OCI-LY1 (cell line): Measurements from ENCODE around the gene DNAJC6.

Experiments used
- H2AFZ ChIP-seq: fragments of 200-600 bp; sonication (generic), shearing (Covaris generic); 2 replicates; pipeline ENCODE4 v1.6.0; 2014; ENCODE audit warnings: antibody characterized with exemption, mild to moderate bottlenecking, low read length
- H3F3A ChIP-seq: fragments of 200-600 bp; sonication (generic), shearing (Covaris generic); 2 replicates; pipeline ENCODE4 v1.6.0; 2014; ENCODE audit warnings: mild to moderate bottlenecking, antibody characterized with exemption, low read length, moderate library complexity; ENCODE audit not compliant: insufficient read depth
- H3K27ac ChIP-seq: fragments of 200-600 bp; sonication (generic); 2 replicates; pipeline ENCODE4 v1.5.1; 2014; ENCODE audit warnings: low read length, mixed run types, mild to moderate bottlenecking, low read depth; ENCODE audit not compliant: poor library complexity, severe bottlenecking
- H3K27me3 ChIP-seq: fragments of 200-600 bp; sonication (generic); 2 replicates; pipeline ENCODE4 v1.6.0; 2014; ENCODE audit warnings: antibody characterized with exemption, mild to moderate bottlenecking, low read length, moderate library complexity; ENCODE audit not compliant: insufficient read depth
- H3K36me3 ChIP-seq: fragments of 200-600 bp; sonication (generic); 2 replicates; pipeline ENCODE4 v1.6.1; 2014; ENCODE audit warnings: mild to moderate bottlenecking, antibody characterized with exemption, low read length, moderate library complexity, mixed read lengths; ENCODE audit not compliant: insufficient read depth
- H3K4me1 ChIP-seq: fragments of 200-600 bp; sonication (generic); 2 replicates; pipeline ENCODE4 v1.5.1; 2014; ENCODE audit warnings: mild to moderate bottlenecking, low read length, moderate library complexity; ENCODE audit not compliant: insufficient read depth, severe bottlenecking
- H3K4me2 ChIP-seq: fragments of 200-600 bp; sonication (generic), shearing (Covaris generic); 2 replicates; pipeline ENCODE4 v1.6.1; 2014; ENCODE audit warnings: low read length
- H3K4me3 ChIP-seq: fragments of 200-600 bp; sonication (generic); 2 replicates; pipeline ENCODE4 v1.5.1; 2014; ENCODE audit warnings: low read length, low read depth, mild to moderate bottlenecking, mixed read lengths; ENCODE audit not compliant: poor library complexity, severe bottlenecking
- H3K79me2 ChIP-seq: fragments of 200-600 bp; shearing (Covaris generic); 2 replicates; pipeline ENCODE4 v1.6.1; 2016; ENCODE audit warnings: mixed run types, low read length, mixed read lengths; ENCODE audit not compliant: insufficient read depth
- H3K9ac ChIP-seq: fragments of 200-600 bp; sonication (generic), shearing (Covaris generic); 2 replicates; pipeline ENCODE4 v1.6.1; 2014; ENCODE audit warnings: mild to moderate bottlenecking, low read length, mixed read lengths
- H3K9me2 ChIP-seq: fragments of 200-600 bp; sonication (generic), shearing (Covaris generic); 2 replicates; pipeline ENCODE4 v1.6.1; 2014; ENCODE audit warnings: low read depth, mild to moderate bottlenecking, low read length, mixed read lengths
- H3K9me3 ChIP-seq: fragments of 200-600 bp; shearing (Covaris generic); 2 replicates; pipeline ENCODE4 v1.6.1; 2014; ENCODE audit warnings: low read length, mixed read lengths
- H4K20me1 ChIP-seq: fragments of 200-600 bp; sonication (generic), shearing (Covaris generic); 2 replicates; pipeline ENCODE4 v1.6.0; 2016; ENCODE audit warnings: mild to moderate bottlenecking, low read length; ENCODE audit not compliant: insufficient read depth
- CTCF ChIP-seq: fragments of 200-600 bp; sonication (generic), shearing (Covaris generic); IDR thresholded peaks from 2 replicates; pipeline ENCODE4 v1.5.1; 2017; ENCODE audit warnings: mild to moderate bottlenecking, antibody characterized with exemption, low read length, moderate library complexity, mixed read lengths
- EZH2 ChIP-seq: fragments of 200-600 bp; sonication (generic), shearing (Covaris generic); IDR thresholded peaks from 2 replicates; pipeline ENCODE4 v1.8.0; 2017; ENCODE audit warnings: borderline replicate concordance, mixed run types, mild to moderate bottlenecking, antibody characterized with exemption, low read length, moderate library complexity, mixed read lengths

Gene DNAJC6

DNA sequence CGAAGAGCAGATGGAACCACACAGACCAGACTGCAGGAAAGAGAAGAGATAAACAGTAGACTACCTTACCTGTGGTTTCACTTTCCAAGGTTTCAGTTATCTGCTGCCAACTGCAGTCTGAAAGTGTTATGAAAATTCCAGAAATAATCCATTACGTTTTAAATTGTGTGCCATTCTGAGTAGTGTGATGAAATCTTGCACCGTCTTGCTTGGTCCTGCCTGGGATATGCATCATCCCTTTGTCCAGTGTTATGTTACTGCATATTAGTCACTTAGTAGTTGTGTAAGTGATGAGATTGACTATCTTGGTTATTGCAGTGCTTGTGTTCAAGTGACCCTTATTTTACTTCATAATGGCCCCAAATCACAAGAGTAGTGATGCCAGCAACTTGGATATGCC, 33.9 kb downstream of the DNAJC6 start:
- H3K79me2 ChIP-seq, result no peaks in the 10 kb centered on the region
- no peaks in the 10 kb centered on the region for H3K9me3 ChIP-seq
- no peak overlapping the region for H2AFZ ChIP-seq
- H3K4me3 ChIP-seq, result no peak overlapping the region
- no peaks in the 10 kb centered on the region for H3K4me1 ChIP-seq
- H3K36me3 ChIP-seq, result no peaks in the 10 kb centered on the region
- no peak overlapping the region for H3K4me2 ChIP-seq
- no peaks in the 10 kb centered on the region for H3K27me3 ChIP-seq
- H3K27ac ChIP-seq, result no peak overlapping the region
- no peaks in the 10 kb centered on the region for H3K9me2 ChIP-seq
- TF ChIP-seq EZH2, result no peak
- TF ChIP-seq CTCF, result no peak
- H4K20me1 ChIP-seq, result no peaks in the 10 kb centered on the region
- no peaks in the 10 kb centered on the region for H3F3A ChIP-seq
- no peak overlapping the region for H3K9ac ChIP-seq

GRCh38 chr1:65344171-65344814, 35.0 kb downstream of the DNAJC6 start:
- H3K4me3 ChIP-seq, result no peak overlapping the region
- no peak overlapping the region for H2AFZ ChIP-seq
- no peaks in the 10 kb centered on the region for H3F3A ChIP-seq
- H3K9me2 ChIP-seq, result no peaks in the 10 kb centered on the region
- H3K4me2 ChIP-seq, result no peak overlapping the region
- H3K4me1 ChIP-seq, result no peaks in the 10 kb centered on the region
- H3K36me3 ChIP-seq, result no peaks in the 10 kb centered on the region
- H3K9me3 ChIP-seq, result no peaks in the 10 kb centered on the region
- no peak overlapping the region for H3K27ac ChIP-seq
- no peaks in the 10 kb centered on the region for H3K27me3 ChIP-seq
- H4K20me1 ChIP-seq, result no peaks in the 10 kb centered on the region
- H3K9ac ChIP-seq, result no peak overlapping the region
- no peak for TF ChIP-seq EZH2
- no peak for TF ChIP-seq CTCF
- no peaks in the 10 kb centered on the region for H3K79me2 ChIP-seq

GRCh38 chr1:65346190-65346589, 36.8 kb downstream of the DNAJC6 start:
- Histone ChIP-seq H4K20me1 (no peaks in the 10 kb centered on the region), H3K9ac (no peak overlapping the region), H3K27me3 (no peaks in the 10 kb centered on the region), H3K27ac (no peak overlapping the region), H3K9me2 (no peaks in the 10 kb centered on the region), H3K79me2 (no peaks in the 10 kb centered on the region), H2AFZ (no peak overlapping the region), H3K36me3 (no peaks in the 10 kb centered on the region), H3K4me2 (no peak overlapping the region), H3K4me3 (no peak overlapping the region), H3K9me3 (no peaks in the 10 kb centered on the region), H3K4me1 (no peaks in the 10 kb centered on the region), H3F3A (no peaks in the 10 kb centered on the region)
- TF ChIP-seq CTCF, result no peak
- TF ChIP-seq EZH2, result no peak
